Measurements from ENCODE around the gene TNRC18. TPM values are rescaled to one million over a fixed set of nuclear protein-coding genes. Genes with fewer than 3 reads are reported as not detected.

TNRC18 gene
- polyA plus RNA-seq, 10 donors = 37.1 to 84.0 (median 46.2) TPM

- DNase-seq = no peak
Observed at GRCh38 chr7:5406957-5407945, 16.4 kb downstream of the TNRC18 start.

- peak in 1 of 3 donors; percentile 22 for DNase-seq
Observed at GRCh38 chr7:5404421-5404826, 19.2 kb downstream of the TNRC18 start.

GRCh38 chr7:5403442-5403841, 20.2 kb downstream of the TNRC18 start:
- DNase-seq = no peak

DNA sequence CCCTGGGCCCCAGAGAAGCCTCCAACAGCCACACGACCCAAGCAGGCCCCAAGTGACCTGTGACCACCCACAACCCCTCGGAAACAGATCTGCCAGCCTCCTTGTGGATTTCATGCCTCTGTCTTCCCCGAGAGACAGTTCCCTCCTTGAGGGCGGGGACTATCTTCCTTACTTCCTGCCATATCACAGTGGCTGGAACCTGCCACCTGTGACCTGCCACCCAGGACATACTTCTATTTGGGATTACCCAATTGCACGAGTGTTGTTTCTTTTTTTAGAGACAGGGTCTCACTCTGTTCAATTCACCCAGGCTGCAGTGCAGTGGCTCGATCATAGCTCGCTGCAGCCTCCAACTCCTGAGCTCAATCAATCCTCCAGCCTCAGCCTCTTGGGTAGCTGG, 25.9 kb downstream of the TNRC18 start:
- DNase-seq = no peak

DNA sequence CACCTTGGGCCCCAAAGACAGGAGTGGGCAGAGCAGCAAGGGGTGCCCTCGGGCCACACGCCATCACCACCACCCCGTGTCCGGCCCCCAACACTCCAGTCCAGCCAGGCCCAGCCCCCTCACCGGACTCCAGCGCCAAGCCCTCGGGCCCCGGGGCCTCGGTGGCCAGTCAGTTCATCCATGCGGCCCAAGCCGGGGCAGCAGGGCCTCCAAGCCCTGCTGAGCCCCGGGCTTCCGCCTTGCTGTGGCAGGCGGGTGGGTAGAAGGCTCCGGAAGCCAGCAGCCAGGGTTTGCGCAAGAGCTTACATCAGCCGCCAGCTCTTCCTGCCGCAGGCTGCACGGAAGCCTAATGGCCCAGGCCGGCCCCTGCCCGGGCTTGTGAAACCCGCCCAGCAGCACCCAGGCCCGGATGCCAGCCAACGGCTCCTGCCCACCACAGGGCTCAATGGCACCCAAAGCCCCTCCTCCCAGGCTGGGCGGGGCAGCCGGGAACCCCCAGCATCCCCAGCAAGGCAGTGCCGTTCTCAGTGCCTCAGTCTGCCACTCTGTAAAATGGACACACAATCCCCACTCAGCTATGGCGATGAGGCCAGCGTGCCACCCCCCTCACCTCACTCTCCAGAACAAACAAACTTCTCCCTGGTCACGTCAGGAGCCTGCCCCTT, 26.5 kb downstream of the TNRC18 start:
- DNase-seq = peak; percentile 35 to 71 (median 47)

GRCh38 chr7:5396542-5396941, 27.1 kb downstream of the TNRC18 start:
- no peak for DNase-seq

GRCh38 chr7:5395246-5395645, 28.4 kb downstream of the TNRC18 start:
- no peak for DNase-seq

DNA sequence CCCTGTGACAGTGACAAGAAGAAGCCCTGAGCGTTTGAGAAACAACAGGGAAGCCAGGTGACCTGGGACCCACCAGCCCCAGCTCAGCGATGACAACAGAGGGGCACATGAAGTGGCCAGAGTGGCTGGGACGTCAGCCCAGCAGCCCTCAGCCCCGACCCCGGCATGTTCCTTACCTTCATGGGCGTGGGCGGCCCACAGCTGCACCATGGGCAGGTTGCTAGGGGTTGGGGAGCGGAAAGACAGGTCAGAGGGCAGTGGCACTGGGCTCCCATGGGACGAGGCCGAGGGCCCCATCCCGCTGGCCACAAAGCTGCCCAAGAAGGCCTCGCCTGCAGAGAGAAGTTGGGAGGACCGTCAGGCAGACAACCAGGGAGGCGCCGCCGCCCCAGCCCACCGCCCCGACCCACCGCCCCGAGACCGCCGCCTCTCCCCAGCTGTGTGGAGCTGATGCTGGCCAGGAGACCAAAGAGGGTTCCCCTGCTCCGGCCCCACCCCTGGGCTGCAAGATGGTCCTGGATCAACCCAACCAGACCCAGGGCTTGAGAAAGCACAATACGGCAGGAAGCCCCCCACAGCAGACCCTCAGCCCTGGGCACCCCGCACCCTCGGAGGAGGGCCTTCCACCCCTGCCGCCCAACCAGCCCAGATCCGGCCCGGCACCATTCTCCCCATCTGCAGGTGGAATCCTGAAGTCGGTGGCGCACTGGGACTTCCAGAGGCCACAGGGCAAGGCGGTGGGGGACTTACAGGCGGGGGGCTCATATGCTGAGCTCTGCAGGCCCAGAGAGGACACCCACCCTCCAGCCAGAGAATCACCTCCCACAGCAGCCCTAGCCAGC, 29.1 kb downstream of the TNRC18 start:
- no peak for DNase-seq

DNA sequence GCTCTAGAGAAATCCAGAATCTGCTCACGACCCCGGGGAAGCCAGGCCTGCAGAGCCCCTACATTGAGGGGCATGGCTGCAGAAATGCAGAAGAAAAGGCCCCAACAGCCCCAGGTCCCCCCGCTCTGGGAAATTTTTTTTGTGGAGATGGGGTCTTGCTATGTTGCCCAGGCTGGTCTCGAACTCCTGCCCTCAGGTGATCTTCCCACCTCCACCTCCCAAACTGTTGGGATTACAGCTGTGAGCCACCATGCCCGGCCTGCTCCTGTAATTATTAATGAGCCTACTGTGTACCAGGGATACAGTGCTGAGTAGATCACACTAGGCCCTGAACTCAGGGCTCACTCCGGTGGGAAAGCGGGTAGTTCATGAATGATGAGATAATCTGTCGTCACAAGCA, 29.9 kb downstream of the TNRC18 start:
- no peak for DNase-seq

DNA sequence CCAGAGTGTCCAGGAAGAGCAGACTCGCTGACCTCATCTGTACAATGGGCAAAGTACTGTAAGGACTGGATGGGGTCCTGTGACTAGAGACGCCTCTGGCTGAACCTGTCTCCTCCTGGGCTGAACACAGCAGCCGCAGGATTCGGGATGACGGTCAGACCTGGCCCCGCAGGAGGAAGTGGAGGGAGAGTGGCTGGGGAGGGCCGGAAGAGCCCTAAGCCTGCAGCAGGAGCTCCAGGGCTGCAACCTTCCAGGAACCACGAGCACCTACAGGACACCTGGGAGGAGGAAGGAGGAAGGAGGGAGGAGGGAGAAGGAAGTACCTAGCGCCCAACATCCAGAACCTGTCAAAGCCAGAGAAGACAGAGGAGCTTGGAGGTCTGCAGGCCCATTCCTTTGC, 30.3 kb downstream of the TNRC18 start:
- no peak for DNase-seq

GRCh38 chr7:5390918-5391317, 32.7 kb downstream of the TNRC18 start:
- DNase-seq = no peak

- DNase-seq = no peak
Observed at GRCh38 chr7:5388905-5389433, 34.7 kb downstream of the TNRC18 start.

DNA sequence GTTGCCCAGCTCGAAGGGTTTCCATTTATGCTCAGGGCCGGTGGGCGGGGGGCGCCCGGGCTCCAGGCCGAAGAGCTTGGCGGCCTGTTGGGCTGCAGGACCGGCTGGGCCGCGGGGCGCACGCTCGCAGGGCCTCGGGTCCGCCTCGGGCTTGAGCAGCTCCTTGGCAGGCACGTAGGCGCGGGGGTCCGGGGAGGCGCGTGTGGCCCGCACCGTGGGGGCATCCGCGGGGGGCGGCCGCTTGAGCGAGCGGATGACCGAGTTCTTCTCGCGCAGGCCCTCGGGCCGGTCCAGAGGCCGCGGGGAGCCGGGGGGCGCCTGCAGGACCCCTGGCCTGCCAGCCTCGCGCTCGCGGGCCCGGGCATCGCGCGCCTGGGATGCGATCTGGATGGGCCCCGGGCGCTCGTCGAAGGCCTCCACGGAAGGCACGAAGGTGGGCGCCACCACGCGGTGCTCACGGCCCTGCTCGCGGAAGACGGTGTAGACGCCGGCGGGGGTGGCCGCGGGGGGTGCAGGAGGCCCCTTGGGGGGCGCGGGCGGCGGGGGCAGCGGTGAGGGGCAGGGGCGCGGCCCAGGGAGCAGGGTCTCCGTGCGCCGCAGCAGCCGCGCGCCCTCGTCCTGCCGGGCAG, 35.2 kb downstream of the TNRC18 start:
- no peak for DNase-seq

DNA sequence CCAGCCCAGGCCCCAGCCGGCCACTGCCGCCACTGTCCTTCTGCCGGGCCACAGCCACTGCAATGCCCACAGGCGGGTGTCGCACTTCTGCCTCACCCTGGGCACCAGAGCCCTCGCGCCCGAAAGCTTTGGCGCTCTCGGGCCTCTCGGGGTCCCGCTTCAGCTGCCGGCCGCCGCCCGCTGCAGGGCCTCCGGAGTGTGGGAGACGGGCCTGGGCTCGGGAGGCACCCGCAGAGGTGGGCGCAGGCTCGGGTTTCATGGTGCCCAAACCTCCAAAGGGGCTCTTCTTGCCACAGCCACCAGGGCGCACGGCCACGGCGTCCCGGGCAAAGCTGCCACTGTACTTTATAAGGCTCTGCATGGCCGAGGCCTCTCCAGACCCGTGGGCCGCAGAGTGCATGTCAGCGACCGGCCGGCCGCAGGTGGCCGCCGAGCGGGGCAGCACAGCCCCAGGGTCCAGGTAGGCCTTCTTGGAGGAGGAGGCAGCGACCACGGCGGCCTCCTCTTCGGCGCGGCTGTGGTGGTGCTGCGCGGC, 35.9 kb downstream of the TNRC18 start:
- no peak for DNase-seq

DNA sequence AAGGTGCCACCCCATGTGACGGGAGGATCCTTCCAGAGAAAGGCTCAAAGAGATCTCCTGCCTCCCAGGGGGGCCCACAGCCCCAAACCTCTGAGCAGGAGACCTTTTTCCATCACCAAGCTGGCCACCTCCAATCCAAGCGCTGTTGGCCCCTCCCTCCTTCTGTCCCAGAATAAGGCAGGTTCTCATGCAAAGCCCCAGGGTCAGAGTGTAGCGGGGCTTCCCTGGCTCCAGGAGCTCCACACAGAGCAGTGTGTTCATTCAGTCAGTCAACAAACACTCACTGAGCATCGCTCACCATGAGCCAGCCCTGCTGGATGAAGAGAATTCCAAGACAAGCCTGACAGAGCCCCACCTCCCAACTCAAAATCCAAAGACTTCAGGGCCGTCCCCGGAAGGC, 39.0 kb downstream of the TNRC18 start:
- no peak for DNase-seq

DNA sequence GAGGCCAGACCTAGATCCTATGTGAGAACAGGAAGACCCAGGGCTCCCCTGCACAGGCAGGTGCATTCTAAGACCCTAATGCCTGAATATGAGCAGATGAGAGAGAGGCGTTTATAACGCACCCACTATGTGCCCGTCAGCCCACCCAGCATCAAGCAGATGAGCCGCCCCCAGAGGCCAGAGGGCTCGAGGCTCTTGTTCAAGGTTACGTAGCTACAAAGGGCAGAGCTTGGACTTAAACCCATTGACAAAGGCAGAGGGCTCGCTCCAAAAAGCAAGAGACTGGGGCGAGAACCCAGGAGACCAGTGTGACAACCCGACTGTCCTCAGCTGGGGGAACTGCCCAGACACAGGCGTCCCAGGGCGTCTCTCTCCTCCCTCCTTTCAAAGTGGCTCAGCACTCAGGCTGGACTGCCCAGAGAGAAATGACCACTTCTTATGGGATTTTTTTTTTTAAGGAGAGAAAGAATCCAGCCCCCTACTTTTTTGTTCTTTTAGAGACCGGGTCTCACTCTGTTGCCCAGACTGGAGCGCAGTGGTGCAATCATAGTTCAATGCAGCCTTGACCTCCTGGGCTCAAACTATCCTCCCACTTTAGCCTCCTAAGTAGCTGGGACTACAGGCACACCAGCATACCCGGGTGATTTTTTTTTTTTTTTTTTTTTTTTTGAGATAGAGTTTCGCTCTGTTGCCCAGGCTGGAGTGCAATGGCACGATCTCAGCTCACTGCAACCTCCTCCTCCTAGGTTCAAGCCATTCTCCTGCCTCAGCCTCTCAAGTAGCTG, 40.1 kb downstream of the TNRC18 start:
- no peak for DNase-seq

GRCh38 chr7:5382281-5382892, 41.2 kb downstream of the TNRC18 start:
- peak; percentile 26 to 80 (median 28) for DNase-seq

DNA sequence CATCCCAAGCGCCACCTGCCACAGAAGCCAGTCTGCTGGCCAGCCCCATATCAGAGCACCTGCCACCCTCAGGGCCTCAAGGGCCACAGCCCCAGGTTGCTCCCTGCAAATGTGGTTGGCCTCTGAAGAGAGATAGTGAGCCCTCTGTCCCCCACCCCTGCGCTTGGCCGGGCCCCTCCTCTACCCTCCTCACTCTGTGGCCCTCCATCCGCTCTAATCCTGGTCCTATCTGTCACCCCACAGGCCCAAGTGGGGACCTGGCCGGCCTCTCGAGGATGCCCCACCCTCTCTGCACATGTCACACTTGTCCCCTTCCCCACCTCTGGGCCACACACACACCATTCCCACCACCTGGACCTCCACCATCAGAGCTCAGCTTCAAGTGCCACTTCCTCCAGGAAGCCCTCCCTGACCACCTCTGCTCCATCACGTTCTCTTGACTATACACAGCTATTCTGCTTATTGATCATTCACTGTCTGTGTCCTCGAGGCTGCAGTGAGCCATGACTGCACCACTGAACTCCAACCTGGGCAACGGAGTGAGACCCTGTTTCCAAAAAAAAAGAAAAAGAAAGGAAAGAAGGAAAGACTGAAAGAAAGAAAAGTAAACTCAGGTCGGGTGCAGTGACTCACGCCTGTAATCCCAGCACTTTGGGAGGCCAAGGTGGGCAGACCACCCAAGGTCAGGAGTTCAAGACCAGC, 42.4 kb downstream of the TNRC18 start:
- no peak for DNase-seq
